ENCODE measurements around the gene TBC1D22A. TPM values are rescaled to one million over a fixed set of nuclear protein-coding genes. Genes with fewer than 3 reads are reported as not detected.

Gene TBC1D22A
- total and polyA plus RNA-seq, 2 donors (not counting 3 experiments of a cell fraction or from before 2014, with no cell fraction given), result 26.1 to 32.4 TPM

DNA sequence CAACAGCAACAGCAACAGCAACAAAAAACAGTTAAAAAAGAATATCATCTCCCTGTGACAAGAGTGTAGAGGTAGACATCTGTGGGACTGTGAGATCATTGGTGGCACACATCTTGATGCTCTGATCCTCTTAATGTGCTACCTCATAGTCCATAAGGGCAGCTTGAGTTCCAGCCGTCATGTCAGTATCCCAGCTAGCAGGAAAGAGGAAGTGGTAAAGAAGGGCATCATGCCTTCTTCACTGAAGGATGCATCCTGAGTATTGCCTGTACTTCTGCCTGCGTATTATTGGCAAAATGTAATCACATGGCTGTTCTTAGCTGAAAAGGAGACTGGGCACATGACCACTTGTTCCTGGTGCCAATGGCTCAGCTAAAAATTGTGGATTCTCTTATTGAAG is 314.3 kb downstream of the TBC1D22A start:
- dilution Hi-C loops (cut with MboI; ENCODE audit: extremely low pct_ligation_motif_present, low sequenced_read_pairs), result no loop called here
- no peak for FAIRE-seq
- intact Hi-C loops (cut with micrococcal nuclease), result no loop called here

More for the DNA sequence above, 314.3 kb downstream of the TBC1D22A start:
- TF ChIP-seq POLR2A (IDR thresholded peaks at IDR 0.05; ENCODE audit: low read depth, low read length) (no peak), MYC (IDR thresholded peaks at IDR 0.05; ENCODE audit: low read depth, low read length) (no peak), EZH2 (IDR thresholded peaks at IDR 0.05; ENCODE audit: borderline replicate concordance, low read depth, low read length, severe bottlenecking) (no peak), FOS (IDR thresholded peaks at IDR 0.05; ENCODE audit: borderline replicate concordance, insufficient read depth, low read length) (no peak), JUN (IDR thresholded peaks at IDR 0.05; ENCODE audit: borderline replicate concordance, insufficient read depth, insufficient read length, low read depth) (no peak), MAX (IDR thresholded peaks at IDR 0.05; ENCODE audit: insufficient read depth, insufficient read length) (no peak), POLR2AphosphoS5 (IDR thresholded peaks at IDR 0.05; ENCODE audit: insufficient read depth, low read depth, low read length) (no peak), GATA2 (IDR thresholded peaks at IDR 0.05; ENCODE audit: insufficient read depth, insufficient read length, low read depth, low read length) (no peak)
- TF ChIP-seq, protein P1, sequence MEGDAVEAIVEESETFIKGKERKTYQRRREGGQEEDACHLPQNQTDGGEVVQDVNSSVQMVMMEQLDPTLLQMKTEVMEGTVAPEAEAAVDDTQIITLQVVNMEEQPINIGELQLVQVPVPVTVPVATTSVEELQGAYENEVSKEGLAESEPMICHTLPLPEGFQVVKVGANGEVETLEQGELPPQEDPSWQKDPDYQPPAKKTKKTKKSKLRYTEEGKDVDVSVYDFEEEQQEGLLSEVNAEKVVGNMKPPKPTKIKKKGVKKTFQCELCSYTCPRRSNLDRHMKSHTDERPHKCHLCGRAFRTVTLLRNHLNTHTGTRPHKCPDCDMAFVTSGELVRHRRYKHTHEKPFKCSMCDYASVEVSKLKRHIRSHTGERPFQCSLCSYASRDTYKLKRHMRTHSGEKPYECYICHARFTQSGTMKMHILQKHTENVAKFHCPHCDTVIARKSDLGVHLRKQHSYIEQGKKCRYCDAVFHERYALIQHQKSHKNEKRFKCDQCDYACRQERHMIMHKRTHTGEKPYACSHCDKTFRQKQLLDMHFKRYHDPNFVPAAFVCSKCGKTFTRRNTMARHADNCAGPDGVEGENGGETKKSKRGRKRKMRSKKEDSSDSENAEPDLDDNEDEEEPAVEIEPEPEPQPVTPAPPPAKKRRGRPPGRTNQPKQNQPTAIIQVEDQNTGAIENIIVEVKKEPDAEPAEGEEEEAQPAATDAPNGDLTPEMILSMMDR (IDR thresholded peaks at IDR 0.05; ENCODE audit: extremely low read depth in 1 of 2, insufficient read depth in 1 of 2, low read depth in 1 of 2, low read length in 2 of 2), result no peak
- H3K4me1 ChIP-seq (ENCODE audit: control insufficient read depth, extremely low read depth, insufficient read depth, low read length), result no peaks in the 10 kb centered on the region
- DNase-seq (ENCODE audit: low read depth, low spot score), result no peak
- POLR2A ChIA-PET, result no interaction called here
- H3K4me2 ChIP-seq (ENCODE audit: insufficient read depth, low read length), result no peak overlapping the region
- CTCF ChIA-PET, result no interaction called here
- H3K9me3 ChIP-seq (replicated peaks; ENCODE audit: control insufficient read depth, insufficient read depth, low read length), result no peaks in the 10 kb centered on the region
- H3K27me3 ChIP-seq (ENCODE audit: control insufficient read depth in 2 of 2, insufficient read depth in 2 of 2, low read length in 2 of 2), result no peaks in the 10 kb centered on the region
- no peaks in the 10 kb centered on the region for H3K79me2 ChIP-seq (ENCODE audit: control insufficient read depth, insufficient read depth, low read length)
- no peaks in the 10 kb centered on the region for H3K9me1 ChIP-seq (replicated peaks; ENCODE audit: control insufficient read depth, extremely low read depth, insufficient read depth, low read length)
- no peak overlapping the region for H3K27ac ChIP-seq (ENCODE audit: insufficient read depth, low read depth, low read length)
- BruUV-seq (replicated peaks), result no TSS peak
- no peak overlapping the region for H3K4me3 ChIP-seq (replicated peaks in 1 of 3; ENCODE audit: insufficient read depth in 1 of 3, low read depth in 1 of 3, low read length in 3 of 3)
- H3K36me3 ChIP-seq (ENCODE audit: control insufficient read depth in 2 of 2, extremely low read depth in 1 of 2, insufficient read depth in 2 of 2, low read length in 2 of 2), result no peaks in the 10 kb centered on the region
- H3K9ac ChIP-seq (replicated peaks; ENCODE audit: extremely low read depth, insufficient read depth, low read length), result no peak overlapping the region
- H2AFZ ChIP-seq (ENCODE audit: low read depth, low read length), result no peak overlapping the region
- H4K20me1 ChIP-seq (replicated peaks; ENCODE audit: control insufficient read depth, extremely low read depth, insufficient read depth, low read length), result no peaks in the 10 kb centered on the region
